ENCODE data around the gene PTPN14.
"Not testable (repeated sequence)": the region's sequence is repeated elsewhere in the genome, so short reads cannot be mapped to it uniquely, and the experiment has no call there.

PTPN14 gene

DNA sequence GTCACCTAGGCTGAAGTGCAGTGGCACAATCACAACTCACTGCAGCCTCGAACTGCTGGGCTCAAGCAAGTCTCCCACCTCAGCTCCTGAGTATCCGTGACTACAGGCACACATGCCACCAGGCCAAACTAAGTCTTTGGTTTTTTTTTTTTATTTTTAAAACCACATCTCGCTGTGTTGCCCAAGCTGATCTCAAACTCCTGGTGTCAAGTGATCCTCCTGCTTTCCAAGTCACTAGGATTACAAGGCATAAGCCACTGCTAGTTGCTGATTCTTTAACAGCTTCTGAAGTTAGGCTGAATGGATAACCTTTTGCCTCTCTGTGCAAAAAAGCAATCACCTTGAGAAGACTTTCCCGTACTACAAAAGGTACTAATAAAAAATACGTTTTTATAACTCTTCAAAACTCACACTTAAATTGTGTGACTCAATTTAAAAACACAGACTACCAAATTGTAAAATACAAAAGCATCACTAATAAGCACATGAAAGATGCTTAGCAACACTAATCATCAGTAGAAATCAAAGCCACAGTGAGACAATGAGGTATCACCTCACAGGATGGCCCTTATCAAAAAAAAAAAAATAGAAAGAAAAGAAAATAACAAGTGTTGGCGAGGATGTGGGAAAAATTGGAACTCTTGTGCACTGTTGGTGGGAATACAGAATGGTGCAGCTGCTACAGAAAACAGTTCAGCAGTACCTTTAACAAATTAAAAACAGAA lies 40.3 kb downstream of the PTPN14 start:
- DNase-seq (ENCODE audit: low read depth in 2 of 2): no peak

DNA sequence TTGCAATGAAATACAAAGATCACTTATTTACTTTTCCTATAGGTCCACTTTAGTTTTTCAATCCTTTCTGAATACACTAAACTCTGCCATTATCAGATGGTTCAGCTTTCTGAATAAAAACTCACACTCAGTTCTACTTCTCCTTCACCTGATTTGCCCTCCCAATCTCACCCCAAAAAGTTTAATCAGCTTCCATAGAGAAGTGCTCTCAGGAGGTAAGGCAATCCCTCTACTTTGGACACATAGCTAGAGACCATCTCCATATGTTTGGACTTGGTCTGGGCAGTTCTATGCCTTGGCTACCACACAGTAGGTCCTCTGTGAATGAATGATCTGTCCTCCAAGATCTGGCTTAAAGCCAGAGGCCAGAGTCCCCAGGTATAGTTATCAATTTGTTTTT lies 40.9 kb downstream of the PTPN14 start:
- DNase-seq (ENCODE audit: low read depth in 2 of 2): no peak

DNA sequence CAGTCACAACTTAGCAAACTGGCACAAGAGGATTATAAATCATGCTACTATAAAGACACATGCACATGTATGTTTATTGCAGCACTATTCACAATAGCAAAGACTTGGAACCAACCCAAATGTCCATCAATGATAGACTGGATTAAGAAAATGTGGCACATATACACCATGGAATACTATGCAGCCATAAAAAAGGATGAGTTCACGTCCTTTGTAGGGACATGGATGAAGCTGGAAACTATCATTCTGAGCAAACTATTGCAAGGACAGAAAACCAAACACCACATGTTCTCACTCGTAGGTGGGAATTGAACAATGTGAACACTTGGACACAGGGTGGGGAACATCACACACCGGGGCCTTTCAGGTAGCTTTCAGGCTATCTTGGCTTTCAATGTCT lies 41.8 kb downstream of the PTPN14 start:
- DNase-seq (ENCODE audit: low read depth in 2 of 2): not testable (repeated sequence)

DNA sequence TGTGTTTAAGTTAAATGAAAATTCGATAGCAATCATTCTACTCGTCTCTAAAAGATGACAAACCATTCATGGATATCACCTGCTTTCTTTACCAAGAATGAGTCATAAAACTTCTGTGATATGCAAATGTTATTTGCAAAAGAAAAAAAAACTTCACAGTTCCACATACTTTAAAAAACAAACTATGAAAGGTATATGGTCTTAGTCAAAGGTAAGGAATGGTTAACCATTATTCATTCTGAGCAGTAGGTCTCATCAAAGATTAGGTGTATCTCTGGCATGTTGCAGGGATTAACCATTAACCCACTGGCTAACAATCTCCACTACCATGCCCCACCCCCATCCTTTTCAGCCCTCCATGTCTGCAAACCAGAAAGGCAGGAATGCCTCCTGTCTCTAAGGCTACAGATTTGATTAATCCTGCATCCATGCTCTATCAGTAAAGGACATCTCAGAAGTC lies 44.4 kb downstream of the PTPN14 start:
- DNase-seq (ENCODE audit: low read depth in 2 of 2): no peak

DNA sequence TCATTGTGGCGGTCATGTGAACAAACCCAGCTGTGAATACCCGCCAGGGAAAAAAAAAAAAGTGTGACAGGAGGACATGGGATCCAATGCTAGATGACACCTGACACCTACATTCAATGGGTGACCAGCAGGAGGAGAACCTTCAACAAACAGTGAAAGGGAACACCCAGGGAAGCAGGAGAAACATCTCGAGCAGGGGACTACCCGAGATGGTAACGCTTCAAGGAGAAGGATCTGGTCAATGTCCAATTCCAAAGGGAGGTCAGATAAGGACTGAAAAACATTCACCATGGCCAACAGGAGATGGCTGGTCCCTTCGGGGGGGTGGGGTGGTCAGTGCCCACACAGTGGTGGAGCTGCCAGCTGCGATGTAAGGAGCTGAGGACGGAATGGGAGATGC lies 46.3 kb downstream of the PTPN14 start:
- no peak for DNase-seq (ENCODE audit: low read depth in 2 of 2)

DNA sequence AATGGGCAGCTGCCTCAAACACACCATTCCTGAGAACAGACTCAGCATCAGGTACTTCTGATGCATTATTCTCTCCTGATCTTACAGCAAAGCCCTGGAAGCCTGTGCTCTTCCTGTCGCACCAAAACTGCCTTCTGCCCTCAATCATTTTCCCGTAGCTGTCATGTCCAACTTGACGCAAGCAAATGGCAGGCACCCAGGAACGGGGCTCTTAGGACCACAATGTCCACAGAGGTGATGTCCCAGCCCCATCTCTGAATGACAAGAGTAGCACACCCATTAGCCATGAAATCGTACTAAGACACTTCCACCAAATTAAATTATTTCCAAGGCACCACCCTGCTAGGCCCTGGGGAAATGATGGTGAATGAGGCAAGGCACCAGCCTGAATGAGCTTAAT lies 47.1 kb downstream of the PTPN14 start:
- DNase-seq (ENCODE audit: low read depth in 2 of 2): no peak

DNA sequence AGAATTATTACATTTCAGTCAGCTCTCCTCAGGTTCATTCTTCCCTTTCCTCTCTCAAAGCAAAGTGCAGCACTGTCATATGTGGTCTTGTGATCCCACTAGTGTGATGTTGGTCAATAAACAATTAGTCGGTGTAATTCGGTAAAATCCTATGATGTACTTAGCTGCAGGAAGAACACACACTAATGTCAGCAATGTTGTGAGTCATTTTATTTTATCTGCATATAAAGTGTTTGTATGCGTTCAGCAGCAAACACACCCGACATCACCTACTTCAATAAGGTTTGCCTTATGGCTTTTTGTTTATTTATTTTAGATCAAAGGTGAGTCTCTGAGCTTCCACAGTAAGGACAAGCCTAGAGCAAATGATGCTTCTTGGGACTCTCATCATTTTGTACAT lies 47.8 kb downstream of the PTPN14 start:
- DNase-seq (ENCODE audit: low read depth in 2 of 2): no peak

DNA sequence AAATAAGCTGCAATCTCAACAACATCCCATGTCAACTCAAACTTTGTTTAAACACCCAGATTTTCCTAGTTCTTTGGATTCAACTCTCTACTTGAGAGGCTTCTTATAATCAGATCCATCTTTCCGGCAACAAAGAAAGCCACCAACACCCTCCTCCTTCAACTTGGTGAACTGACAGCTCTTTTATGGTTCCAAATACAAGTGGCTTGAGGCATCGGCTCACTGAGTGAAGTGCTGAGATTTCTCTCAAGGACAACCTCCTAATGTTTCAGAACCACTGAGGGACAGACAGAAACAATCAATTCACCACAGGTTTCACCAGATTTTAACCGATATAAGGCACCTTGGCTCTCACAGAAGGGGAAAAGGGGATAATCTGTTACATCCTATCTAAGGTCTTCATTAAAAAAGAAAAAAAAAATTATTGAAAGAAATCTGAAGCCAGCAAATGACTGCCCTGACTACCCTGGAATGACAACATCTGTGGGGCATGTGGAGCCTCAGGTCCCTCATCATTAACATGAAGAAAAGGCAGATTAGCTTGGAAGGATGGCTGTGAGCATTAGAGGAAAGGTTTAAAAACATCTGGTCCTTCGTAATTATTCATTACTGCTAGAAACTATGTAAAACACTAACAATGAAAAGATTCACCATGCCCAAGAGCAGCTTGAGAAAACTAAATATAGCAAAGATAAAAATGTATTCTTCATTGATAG lies 50.9 kb downstream of the PTPN14 start:
- DNase-seq (ENCODE audit: low read depth in 2 of 2): no peak

DNA sequence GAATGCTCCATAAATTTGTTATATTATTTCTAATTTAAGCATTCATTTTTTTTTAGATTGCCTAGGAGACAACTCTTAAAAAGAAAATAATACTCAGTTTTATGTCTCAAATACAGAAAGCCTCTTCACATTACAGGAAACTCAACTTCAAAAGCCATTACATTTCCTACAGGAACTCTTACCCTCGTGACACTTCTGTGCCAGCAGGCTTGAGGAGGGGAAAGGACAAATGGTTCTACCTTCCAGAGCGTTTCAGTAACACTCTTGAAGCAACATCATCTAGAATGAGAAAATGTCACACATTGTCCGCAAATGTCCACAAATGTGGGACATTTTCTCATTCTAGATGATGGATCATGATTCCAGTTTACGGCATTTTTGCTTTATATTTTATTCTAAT lies 51.7 kb downstream of the PTPN14 start:
- DNase-seq (ENCODE audit: low read depth in 2 of 2): no peak

DNA sequence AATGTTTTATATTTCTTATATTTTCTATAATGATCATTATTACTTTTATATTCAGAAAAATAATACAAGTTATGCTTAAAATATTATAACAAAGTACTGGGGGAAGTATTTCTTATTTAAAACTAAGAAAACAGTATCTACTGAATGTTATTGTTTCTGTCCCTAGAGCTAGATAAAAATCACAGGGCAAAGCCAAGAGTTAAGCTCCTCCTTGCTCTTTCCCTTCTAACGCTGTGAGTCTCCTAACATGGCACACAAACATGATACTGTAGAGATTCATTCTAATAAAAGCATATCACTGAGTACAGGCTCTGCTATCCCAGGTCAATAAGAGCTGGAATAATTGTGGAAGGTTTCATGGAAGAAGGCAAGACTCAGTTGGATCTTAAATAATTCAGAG lies 53.4 kb downstream of the PTPN14 start:
- no peak for DNase-seq (ENCODE audit: low read depth in 2 of 2)

DNA sequence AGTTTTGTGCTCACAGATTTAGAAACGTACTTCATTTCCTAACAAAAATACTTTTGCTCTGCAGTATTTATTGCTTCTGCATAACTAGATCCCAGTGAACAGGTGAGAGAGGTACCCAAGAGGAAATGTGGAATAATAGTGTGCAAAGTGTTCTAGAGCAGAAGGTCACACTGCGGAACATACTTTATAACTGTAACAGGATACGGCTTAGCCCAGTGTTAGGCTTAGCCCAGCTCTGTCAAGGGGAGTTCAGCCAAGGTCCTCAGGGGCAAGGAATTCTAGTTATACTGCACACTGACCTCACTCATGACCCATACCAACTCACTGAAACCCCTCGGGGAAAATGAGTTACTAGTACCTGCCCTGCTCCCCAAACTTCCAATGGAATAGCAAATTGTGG lies 55.3 kb downstream of the PTPN14 start:
- no peak for DNase-seq (ENCODE audit: low read depth in 2 of 2)

DNA sequence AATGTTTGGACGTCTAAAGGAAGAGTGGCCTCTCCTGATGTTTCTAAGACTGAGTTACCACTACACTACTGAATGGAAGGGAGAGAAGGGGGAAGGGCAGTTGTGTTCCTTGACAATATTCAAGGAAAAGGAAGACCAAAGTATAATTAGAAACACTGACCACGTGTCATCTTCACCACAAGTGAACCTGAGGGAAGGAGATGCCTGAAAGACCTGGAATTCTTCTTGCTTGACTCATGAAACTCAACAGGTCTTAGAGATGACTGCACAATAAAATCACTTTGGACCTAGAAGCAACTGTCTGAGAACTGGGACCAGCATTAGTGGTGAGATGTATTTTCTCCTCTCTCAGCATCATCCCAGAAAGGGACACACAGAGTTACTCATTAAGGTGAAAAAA lies 56.7 kb downstream of the PTPN14 start:
- no peak for DNase-seq (ENCODE audit: low read depth in 2 of 2)

DNA sequence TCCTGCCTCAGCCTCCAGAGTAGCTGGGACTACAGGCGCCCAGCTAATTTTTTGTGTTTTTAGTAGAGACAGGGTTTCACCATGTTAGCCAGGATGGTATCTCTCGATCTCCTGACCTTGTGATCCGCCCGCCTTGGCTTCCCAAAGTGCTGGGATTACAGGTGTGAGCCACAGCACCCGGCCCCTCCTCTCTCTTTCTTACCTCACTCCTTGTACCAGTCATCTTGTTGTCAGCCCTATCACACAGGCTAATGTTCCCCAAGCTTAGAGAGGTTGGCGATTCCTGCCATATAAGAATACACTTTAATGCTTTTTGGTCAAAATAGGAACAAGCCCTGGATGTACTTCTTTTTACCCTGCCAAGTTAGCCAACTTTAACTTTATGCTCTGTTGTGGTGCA lies 57.2 kb downstream of the PTPN14 start:
- DNase-seq (ENCODE audit: low read depth in 2 of 2): not testable (repeated sequence)

DNA sequence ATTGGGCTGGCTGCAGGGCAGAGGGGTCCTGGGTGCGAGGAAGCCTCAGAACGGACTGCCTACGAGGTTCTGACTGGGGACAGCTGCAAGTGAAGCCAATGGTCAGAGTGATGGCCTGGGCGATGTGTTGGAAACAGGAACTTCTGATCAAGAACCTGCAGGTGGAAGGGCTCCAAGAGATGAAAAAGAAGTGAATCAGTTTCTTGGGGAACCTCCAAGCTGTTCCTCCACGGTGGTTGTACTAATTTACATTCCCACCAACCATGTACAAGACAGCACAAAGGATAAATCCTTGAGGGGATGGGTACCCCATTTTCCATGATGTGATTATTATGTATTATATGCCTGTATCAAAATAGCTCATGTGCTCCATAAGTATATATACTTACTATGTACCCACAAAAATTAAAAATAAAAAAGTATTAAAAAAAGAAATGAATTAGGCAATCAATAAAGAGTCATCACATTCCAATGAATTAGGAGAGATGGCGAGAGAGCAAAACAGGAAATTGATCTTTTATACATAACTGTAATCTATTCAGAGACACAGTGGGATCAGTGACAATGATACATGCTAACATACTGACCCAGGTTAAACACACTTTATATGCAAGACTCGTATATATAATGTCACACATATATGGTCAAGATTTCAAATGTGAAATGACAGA lies 58.1 kb downstream of the PTPN14 start:
- no peak for DNase-seq (ENCODE audit: low read depth in 2 of 2)

DNA sequence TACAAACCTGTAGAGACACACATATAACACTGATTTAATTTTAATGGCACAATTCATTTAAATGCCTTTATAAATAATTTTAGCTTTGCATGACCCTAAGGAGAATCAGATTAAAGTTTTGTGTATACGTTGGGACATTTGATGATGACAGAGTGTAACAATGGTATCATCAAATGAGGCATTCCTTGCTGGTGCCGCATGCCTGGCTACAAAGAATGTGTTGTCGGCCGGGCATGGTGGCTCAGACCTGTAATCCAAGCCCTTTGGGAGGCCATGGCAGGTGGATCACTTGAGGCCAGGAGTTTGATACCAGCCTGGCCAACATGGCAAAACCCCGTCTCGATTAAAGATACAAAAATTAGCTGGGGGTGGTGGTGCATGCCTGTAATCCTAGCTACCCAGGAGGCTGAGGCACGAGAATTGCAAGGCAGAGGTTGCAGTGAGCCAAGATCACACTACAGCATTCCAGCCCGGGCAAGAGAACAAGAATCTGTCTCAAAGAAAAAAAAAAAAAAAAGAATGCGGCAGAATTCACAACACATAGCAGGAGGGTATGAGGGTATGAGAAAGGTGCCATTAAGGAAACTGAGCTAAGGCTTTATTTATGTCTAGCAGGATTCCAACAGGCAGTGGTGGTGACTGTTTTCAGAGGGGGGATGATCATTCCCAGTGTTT lies 58.9 kb downstream of the PTPN14 start:
- no peak for DNase-seq (ENCODE audit: low read depth in 2 of 2)

DNA sequence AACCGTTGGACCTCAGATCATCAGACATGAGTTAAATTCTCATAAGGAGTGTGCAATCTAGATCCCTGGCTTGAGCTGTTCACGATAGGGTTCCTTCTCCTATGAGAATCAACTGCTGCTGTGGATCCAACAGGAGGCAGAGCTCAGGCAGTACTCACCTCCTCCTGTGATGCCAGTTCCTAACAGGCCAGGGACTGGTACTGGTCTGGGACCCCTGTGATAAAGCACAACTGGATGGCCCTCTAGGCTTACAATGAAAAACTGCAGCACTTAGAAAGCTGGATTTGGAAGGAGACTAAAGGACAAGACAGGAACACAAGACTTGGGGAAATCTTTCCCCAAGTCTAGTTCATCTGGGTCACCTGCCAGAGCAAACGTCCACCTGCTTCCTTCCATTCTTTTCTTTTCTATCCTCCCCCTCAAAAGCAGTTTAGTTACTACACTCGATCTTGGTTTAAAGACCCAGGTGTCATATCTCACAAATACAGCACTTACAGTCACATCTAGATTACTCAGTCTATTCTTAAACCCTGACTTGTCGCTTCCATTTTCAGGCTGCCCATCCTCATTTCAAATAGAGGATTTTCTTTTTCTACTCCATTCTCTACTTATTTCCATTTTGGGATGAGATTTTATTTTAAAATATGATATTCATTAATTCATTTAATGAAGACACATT lies 59.8 kb downstream of the PTPN14 start:
- DNase-seq (ENCODE audit: low read depth in 2 of 2): no peak

DNA sequence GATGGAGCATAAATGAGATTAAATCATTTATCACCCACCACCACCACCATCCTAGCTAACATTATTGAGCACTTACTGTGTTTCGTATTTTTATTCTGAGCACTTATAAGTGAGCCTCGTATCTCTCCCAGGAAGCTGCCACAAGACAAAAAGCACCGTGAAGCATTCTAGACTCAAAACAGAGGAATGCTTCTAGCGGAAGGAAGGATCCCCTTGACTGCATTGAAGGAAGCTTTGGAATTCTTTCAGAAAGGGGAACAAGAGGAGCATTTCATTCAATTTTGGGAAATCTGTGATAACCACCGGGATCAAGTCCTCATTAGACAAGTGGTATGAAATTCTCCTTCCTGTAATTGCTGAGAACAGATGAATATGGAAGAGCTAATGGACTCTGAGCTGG lies 66.3 kb downstream of the PTPN14 start:
- DNase-seq (ENCODE audit: low read depth in 2 of 2): no peak

DNA sequence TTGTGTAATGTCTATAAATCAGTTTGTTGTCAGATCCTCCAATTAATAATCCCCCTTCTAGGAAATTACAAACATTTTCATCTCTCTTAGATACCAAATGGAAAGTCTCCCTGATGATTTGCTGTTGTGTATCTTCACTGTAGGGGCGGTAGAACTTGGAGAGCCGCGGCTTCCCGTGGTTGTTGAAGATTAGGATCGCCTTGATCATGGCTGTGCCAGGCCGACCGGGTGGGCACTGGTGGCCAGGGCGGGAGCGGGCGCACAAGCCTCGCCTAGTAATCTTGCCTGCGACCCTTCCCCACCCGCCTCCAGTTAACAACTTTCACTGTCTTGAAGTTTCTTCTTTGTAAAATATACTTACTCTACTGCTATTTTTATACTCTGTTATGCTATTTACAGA lies 68.2 kb downstream of the PTPN14 start:
- not testable (repeated sequence) for DNase-seq (ENCODE audit: low read depth in 2 of 2)

DNA sequence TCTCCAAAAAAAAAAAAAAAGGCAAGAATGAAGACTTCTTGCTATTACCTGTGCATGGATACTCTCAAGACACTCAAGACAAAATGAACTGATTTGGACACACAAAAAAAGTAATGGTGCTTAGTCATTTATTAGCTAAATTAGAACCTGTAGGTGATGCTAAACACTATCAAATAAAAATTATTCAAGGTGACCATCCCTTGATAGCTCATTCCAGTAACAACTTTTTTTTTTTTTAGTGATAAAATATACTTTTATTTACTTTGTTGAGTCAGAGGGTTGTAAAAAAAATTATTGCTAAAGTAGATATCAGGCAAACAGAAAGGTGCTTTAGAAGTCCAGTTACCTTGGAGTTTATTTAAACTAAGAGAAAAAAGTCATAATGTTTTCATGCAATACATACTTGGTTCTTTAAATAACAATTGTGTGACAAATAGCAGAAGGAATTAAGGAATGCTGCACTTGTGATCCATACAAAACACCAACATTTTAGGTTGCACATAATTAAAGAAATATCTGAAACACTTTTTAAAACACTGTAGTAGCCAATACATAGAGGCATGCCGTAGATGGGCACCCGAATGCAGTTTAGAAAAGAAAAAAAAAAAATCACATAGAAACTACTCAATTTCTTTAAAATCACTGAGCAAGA lies 69.3 kb downstream of the PTPN14 start:
- DNase-seq (ENCODE audit: low read depth in 2 of 2): not testable (repeated sequence)

DNA sequence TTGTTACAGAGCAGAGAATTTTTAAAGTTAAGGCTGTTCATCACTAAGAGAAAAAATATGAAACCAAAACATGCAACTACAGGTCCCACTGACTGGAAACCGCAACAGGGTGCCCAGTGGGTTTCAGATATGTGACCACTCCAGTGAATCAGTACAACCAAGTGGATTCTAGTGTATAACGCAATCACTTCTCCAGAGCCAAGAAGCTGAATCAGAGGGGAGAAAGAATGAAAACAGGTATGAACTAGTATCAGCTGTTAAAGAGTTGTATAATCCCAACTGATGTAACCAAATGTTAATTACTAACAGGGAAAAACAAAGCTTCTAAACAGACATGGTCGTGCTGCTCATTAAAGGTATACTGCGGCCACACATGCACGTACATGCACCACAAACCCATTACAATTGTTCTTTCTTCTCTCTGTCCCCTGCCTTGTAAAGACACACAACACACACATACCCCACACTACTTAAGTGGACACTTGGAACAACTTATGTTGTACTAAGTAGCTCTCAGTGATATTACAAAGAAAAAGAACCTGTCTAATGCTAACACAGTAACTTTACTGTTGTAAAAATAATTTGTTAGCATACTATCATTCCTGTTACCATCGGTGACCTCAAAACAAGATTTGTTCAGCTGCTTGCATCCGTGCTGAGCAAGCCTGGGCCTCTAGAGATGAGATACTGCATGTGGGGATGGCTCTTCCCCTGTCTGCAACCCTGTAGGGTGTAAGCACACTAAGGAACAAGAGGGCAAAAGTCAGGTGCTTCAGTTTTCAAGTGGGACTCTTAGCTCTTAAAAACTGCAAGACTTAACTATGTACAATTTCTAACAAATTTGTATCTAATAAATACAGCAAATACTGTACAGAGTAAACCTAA lies 74.2 kb downstream of the PTPN14 start:
- no peak for DNase-seq (ENCODE audit: low read depth in 2 of 2)

Measured in stimulated activated CD4-positive, alpha-beta T cell treated with anti-CD3 and anti-CD28 coated beads, Interleukin-1b, Interleukin-23, amount 100 ng/mL, for 1 hour (primary cell).